ENCODE results near the gene LCN10.

Gene LCN10

GRCh38 chr9:136754626-136755301, 12.0 kb upstream of the LCN10 start:
- no peak for DNase-seq (ENCODE audit: low read depth)

GRCh38 chr9:136754059-136754572, 11.4 kb upstream of the LCN10 start:
- no peak for DNase-seq (ENCODE audit: low read depth)

- DNase-seq (ENCODE audit: low read depth) = no peak
These were observed 10.8 kb upstream of the LCN10 start for GRCh38 chr9:136753371-136754058.

- DNase-seq (ENCODE audit: low read depth) = no peak
These were observed 9.1 kb upstream of the LCN10 start for GRCh38 chr9:136751814-136752213.

- no peak for DNase-seq (ENCODE audit: low read depth)
These were observed 8.5 kb upstream of the LCN10 start for GRCh38 chr9:136751244-136751643.

GRCh38 chr9:136750526-136750925, 7.8 kb upstream of the LCN10 start:
- no peak for DNase-seq (ENCODE audit: low read depth)

- DNase-seq (ENCODE audit: low read depth) = no peak
These were observed 6.2 kb upstream of the LCN10 start for GRCh38 chr9:136748666-136749611.

GRCh38 chr9:136748201-136748600, 5.5 kb upstream of the LCN10 start, which contains the start of gene LCN6:
TSS of gene LCN6 (minus strand) at chr9:136748525. CDS start at chr9:136748483, 42 bp downstream.
- DNase-seq (ENCODE audit: low read depth) = no peak

- no peak for DNase-seq (ENCODE audit: low read depth)
These were observed 4.7 kb upstream of the LCN10 start for GRCh38 chr9:136747161-136748060.

- no peak for DNase-seq (ENCODE audit: low read depth)
These were observed 3.9 kb upstream of the LCN10 start for GRCh38 chr9:136746621-136747020.

GRCh38 chr9:136746155-136746490, 3.4 kb upstream of the LCN10 start:
- no peak for DNase-seq (ENCODE audit: low read depth)

- DNase-seq (ENCODE audit: low read depth) = no peak
These were observed 2.8 kb upstream of the LCN10 start for GRCh38 chr9:136745389-136746154.

GRCh38 chr9:136744773-136745172, 2.0 kb upstream of the LCN10 start:
- DNase-seq (ENCODE audit: low read depth) = no peak

- DNase-seq (ENCODE audit: low read depth) = no peak
These were observed 985 bp upstream of the LCN10 start for GRCh38 chr9:136743639-136744211.

GRCh38 chr9:136741883-136742571, 713 bp downstream of the LCN10 start:
- DNase-seq (ENCODE audit: low read depth) = no peak

GRCh38 chr9:136740971-136741882, 1.5 kb downstream of the LCN10 start:
- no peak for DNase-seq (ENCODE audit: low read depth)

- DNase-seq (ENCODE audit: low read depth) = no peak
These were observed 2.2 kb downstream of the LCN10 start for GRCh38 chr9:136740491-136740890.

GRCh38 chr9:136740069-136740468, 2.7 kb downstream of the LCN10 start:
- no peak for DNase-seq (ENCODE audit: low read depth)

- no peak for DNase-seq (ENCODE audit: low read depth)
These were observed 3.2 kb downstream of the LCN10 start for GRCh38 chr9:136739509-136739908.

Data from T-helper 22 cell (primary cell).